GM18951 (cell line): Measurements from ENCODE around the gene APCDD1L.

Experiments
- POLR2A ChIP-seq: IDR thresholded peaks from 4 replicates; pipeline ENCODE4 v1.6.1; 2011; ENCODE audit warnings: mild to moderate bottlenecking; ENCODE audit not compliant: insufficient read length, insufficient read depth; ENCODE audit errors: extremely low read depth
- in situ Hi-C: fragments of 300-500 bp; cut with MboI; formaldehyde crosslinking; loops from one replicate; pipeline ENCODE4 v1.12.0; 2022; ENCODE audit warnings: low sequenced_read_pairs, mixed read lengths, inconsistent platforms; ENCODE audit not compliant: unreplicated experiment

The APCDD1L gene

DNA sequence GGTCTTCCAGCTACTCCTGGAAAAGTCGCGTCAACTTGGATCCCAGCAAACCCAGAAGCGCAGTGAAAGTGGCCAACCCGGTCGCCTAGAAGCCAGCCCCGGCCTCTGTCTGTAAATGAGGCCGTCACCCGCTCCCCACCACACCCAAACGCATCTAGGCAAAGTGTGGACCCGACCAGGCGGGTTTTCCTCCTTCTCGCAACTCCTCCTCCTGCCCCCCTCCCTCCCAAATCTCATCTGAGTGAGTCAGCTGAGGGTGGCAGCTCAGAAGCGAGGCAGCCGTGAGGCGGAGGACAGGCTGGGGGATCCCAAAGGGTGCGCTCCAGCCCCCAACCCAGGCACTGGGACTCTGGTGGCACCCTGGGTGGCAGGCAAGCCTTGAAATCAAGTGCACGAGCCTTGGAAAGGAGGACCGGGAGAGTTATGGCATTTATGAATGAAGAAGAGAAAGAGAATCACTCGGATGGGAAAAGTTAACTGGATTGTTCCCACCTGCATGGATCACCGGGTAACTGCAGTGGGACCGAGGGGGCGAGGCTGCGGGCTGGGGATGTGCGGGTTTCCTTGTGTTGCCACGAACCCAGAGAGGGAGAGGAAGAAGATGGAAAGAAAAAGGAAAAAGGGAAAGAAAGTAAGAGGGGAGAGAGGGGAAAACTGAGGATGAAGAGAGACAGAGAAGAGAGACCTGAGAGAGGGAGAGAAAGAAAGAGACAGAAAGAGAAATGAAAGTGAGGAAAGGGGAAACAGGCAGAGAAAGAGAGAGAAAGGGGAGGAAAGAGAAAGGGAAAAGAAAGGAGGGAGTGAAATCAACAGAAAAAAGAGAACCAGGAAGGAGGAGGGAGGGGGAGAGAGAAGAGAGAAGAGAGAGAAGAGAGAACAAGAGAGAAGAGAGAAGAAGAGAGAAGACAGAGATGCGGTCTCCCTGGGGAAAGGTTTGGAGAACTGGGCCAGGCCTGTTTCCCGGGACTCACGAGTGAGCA lies at the start of gene APCDD1L:
Gene APCDD1L, minus strand, starts transcription at position 167 of the 980 bp plus-strand sequence. CDS start 692 bp downstream, outside the sequence.
- in situ Hi-C loops: no loop called here
- TF ChIP-seq POLR2A: no peak

GRCh38 chr20:58559368-58559729 lies 44.1 kb upstream of the APCDD1L start:
- in situ Hi-C loops: no loop called here
- no peak for TF ChIP-seq POLR2A

GRCh38 chr20:58558486-58559367 lies 43.5 kb upstream of the APCDD1L start:
- no peak for TF ChIP-seq POLR2A
- in situ Hi-C loops: no loop called here

DNA sequence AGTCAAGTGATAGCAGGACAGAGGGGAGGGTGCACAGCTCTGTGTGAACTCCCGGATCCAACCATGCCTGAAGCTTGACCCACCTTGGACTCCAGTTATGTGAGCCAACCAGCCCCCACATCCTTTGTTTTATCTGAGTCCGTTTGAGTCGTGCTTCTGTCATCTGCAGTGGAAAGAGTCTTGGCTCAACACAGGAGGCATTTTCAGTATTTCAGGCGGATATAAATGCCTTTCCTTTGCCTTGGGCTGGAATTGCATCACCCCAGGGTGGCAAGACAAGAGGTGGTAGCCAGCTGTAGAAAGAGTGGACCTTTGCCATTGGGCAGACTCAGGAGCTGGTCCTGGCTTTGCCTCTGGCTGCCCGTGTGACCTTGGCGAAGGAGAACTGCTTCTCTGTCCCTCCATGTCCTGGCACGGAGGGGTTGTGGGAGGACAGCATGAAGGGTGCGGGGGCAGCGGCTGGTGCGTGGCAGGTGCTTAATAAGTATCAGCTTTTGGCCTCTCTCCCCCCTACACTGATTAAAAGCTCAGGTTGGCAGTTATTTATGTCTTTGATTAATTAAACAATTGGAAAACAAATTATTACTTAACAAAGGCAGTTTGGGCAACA lies 42.6 kb upstream of the APCDD1L start:
- in situ Hi-C loops: no loop called here
- TF ChIP-seq POLR2A: no peak

- in situ Hi-C loops: no loop called here
These were observed 41.8 kb upstream of the APCDD1L start for GRCh38 chr20:58556961-58557360.

GRCh38 chr20:58555078-58555765 lies 40.0 kb upstream of the APCDD1L start:
- in situ Hi-C loops: no loop called here
- TF ChIP-seq POLR2A: no peak

More at GRCh38 chr20:58556961-58557360, 41.8 kb upstream of the APCDD1L start:
- no peak for TF ChIP-seq POLR2A

DNA sequence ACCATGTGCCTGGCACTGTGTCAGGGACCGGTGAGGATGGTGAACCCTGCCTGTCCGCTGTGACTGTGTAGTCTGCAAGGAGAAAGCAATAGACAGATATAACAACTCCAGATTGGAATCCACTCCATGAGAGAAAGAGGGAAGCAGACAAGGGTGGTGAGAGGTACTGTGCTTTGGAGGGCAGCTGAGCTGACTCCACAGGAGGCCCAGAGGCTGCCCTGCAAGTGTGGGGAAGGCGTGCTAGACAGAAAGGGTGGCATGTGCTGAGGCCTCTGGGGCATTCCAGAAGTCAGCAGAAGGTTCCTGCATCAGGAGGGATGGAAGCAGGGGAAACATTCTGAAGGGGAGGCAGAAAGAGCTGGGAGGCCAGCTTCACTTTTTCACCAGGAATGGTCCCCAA lies 39.3 kb upstream of the APCDD1L start:
- in situ Hi-C loops: no loop called here
- TF ChIP-seq POLR2A: no peak

GRCh38 chr20:58553841-58554240 lies 38.6 kb upstream of the APCDD1L start:
- TF ChIP-seq POLR2A: no peak
- in situ Hi-C loops: no loop called here

DNA sequence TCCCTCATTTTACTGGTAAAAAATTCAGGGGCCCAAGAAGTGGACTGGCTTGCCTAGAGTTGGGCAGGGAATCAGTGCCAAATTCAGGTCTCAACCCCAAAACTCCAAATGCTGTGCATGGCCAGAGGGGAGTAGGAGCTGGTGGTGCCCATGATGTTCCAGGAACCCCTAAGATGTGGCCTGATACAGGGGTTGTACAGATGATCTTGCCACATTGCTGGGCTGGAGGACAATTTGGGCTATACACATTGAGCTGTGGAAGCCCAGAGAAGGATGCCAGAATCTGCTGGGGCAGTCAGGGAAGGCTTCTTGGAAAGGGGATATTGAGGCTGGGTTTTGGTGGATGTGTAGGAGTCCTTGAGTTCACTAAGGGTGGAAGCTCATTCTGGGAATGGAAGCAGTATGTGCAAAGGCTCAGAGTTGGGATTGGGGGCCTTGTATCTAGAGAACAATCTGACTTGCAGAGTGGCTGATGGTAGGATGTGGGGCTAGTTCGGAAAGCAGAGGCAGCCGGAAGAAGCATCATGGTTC lies 38.0 kb upstream of the APCDD1L start:
- in situ Hi-C loops: no loop called here
- no peak for TF ChIP-seq POLR2A

- in situ Hi-C loops: no loop called here
- TF ChIP-seq POLR2A: no peak
These were observed 37.3 kb upstream of the APCDD1L start for GRCh38 chr20:58552366-58552934.

GRCh38 chr20:58551631-58552030 lies 36.4 kb upstream of the APCDD1L start:
- no peak for TF ChIP-seq POLR2A
- in situ Hi-C loops: no loop called here
